ENCODE data around the gene RDM1.
A peak's percentile ranks its signal among the peaks of the same experiment; 100 is the strongest.

RDM1 gene

DNA sequence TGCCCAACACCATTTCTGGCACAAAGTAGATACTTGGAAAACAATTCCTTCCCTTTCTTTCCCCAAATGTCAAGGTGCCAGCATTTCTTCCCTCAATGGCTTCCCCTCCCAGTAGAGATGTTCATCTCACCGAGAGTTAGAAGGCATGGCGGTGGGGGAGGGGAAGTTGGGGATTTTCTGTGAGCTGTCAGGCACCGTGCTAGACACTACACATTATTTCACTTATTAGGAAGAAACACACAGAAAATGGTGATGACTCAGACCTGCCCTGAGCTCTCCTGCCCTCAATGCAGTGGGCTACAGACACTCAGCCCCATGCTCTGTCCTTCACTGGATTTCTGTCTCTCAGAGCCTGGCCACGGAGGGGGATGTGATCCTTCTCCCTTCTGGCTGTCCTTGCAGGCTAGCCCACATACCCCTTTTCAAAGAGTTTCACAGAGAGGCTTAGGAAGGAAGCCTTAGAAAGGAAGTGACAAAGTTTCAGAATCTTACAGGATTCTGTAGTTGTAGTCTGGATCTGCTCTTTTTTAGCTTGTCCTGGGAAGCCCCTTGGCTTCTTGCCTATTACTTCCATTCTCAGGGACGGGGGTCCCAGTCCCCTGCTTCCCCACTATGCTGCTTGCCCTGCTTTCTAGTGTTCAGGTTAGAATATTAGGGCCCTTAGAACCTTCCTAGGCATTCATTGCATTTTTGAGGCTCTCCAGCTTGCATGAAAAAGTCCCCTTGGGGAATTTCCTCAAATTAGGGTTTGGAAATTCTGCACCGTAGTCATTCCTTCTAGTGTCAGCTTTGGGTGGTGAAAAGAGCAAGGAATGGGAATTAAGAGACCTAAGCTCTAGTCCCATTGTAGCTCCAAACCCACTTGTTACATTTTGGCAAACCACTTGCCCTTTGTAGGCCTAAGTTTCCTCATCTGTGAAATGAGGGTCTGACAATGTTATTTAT, 38.2 kb downstream of the RDM1 start:
- Histone ChIP-seq H3K4me3 (replicated peaks; ENCODE audit: insufficient read depth, low read length) (no peak overlapping the region), H3K27me3 (ENCODE audit: insufficient read depth, poor library complexity, severe bottlenecking) (no peaks in the 10 kb centered on the region), H3K27ac (replicated peaks) (peak overlapping the region; percentile 36; the same call in 1 of the 2 replicates)
- TF ChIP-seq, protein P1, sequence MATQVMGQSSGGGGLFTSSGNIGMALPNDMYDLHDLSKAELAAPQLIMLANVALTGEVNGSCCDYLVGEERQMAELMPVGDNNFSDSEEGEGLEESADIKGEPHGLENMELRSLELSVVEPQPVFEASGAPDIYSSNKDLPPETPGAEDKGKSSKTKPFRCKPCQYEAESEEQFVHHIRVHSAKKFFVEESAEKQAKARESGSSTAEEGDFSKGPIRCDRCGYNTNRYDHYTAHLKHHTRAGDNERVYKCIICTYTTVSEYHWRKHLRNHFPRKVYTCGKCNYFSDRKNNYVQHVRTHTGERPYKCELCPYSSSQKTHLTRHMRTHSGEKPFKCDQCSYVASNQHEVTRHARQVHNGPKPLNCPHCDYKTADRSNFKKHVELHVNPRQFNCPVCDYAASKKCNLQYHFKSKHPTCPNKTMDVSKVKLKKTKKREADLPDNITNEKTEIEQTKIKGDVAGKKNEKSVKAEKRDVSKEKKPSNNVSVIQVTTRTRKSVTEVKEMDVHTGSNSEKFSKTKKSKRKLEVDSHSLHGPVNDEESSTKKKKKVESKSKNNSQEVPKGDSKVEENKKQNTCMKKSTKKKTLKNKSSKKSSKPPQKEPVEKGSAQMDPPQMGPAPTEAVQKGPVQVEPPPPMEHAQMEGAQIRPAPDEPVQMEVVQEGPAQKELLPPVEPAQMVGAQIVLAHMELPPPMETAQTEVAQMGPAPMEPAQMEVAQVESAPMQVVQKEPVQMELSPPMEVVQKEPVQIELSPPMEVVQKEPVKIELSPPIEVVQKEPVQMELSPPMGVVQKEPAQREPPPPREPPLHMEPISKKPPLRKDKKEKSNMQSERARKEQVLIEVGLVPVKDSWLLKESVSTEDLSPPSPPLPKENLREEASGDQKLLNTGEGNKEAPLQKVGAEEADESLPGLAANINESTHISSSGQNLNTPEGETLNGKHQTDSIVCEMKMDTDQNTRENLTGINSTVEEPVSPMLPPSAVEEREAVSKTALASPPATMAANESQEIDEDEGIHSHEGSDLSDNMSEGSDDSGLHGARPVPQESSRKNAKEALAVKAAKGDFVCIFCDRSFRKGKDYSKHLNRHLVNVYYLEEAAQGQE (IDR thresholded peaks at IDR 0.05; ENCODE audit: insufficient replicate concordance, low read depth), result no peak
- TF ChIP-seq GABPA (IDR thresholded peaks at IDR 0.05; ENCODE audit: low read depth) (no peak), POLR2AphosphoS5 (IDR thresholded peaks at IDR 0.05; ENCODE audit: low read depth) (no peak), SPI1 (IDR thresholded peaks at IDR 0.05; ENCODE audit: borderline replicate concordance, low read depth) (no peak)
- TF ChIP-seq, protein P2, sequence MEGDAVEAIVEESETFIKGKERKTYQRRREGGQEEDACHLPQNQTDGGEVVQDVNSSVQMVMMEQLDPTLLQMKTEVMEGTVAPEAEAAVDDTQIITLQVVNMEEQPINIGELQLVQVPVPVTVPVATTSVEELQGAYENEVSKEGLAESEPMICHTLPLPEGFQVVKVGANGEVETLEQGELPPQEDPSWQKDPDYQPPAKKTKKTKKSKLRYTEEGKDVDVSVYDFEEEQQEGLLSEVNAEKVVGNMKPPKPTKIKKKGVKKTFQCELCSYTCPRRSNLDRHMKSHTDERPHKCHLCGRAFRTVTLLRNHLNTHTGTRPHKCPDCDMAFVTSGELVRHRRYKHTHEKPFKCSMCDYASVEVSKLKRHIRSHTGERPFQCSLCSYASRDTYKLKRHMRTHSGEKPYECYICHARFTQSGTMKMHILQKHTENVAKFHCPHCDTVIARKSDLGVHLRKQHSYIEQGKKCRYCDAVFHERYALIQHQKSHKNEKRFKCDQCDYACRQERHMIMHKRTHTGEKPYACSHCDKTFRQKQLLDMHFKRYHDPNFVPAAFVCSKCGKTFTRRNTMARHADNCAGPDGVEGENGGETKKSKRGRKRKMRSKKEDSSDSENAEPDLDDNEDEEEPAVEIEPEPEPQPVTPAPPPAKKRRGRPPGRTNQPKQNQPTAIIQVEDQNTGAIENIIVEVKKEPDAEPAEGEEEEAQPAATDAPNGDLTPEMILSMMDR (IDR thresholded peaks at IDR 0.05; ENCODE audit: insufficient read depth, low read length), result no peak
- peak; percentile 17 to 68 for DNase-seq (ENCODE audit: low read depth in 1 of 2, low spot score in 1 of 2)

DNA sequence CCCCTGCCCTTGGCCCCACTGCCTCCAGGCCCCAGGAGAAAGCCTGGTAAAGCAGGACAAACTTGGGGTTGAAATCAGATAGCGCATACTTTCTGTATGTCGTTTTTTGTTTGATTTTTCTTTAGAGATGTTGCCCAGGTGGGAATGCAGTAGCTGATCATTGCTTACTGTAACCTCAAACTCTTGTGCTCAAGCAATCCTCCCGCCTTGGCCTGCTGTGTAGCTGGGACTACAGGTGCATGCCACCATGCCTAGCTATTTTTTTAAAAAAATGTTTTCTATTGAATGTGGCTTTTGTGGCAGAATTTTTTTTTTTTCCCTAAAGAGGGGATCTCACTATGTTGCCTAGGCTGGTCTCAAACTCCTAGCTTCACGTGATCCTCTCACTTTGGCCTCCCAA, 39.3 kb downstream of the RDM1 start:
- no peaks in the 10 kb centered on the region for H3K27me3 ChIP-seq (ENCODE audit: insufficient read depth, poor library complexity, severe bottlenecking)
- H3K4me3 ChIP-seq (replicated peaks; ENCODE audit: insufficient read depth, low read length), result no peak overlapping the region
- TF ChIP-seq POLR2AphosphoS5 (IDR thresholded peaks at IDR 0.05; ENCODE audit: low read depth) (no peak), SPI1 (IDR thresholded peaks at IDR 0.05; ENCODE audit: borderline replicate concordance, low read depth) (no peak), GABPA (IDR thresholded peaks at IDR 0.05; ENCODE audit: low read depth) (no peak)
- TF ChIP-seq, protein P1 (IDR thresholded peaks at IDR 0.05; ENCODE audit: insufficient replicate concordance, low read depth), result no peak
- TF ChIP-seq, protein P2 (IDR thresholded peaks at IDR 0.05; ENCODE audit: insufficient read depth, low read length), result no peak
- no peak for DNase-seq (ENCODE audit: low read depth in 1 of 2, low spot score in 1 of 2)
- no peak overlapping the region for H3K27ac ChIP-seq (replicated peaks)

DNA sequence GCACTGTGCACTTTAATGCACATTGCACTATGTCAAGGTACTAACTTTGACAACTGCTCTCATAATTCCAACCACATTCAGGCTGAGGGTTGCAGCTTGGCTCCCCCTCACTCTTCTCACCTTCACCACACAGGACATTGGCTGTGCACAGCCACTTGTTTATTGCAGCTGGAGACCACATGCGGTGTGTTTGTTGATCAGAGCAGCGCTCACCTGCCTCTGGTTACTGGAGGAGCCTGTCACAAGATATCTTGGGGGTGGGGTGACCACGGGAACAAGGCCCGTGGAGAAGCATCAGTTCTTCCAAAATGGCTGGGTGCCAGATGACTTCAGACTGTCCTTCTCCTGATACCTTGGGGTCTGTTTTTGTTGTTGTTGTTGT, 39.8 kb downstream of the RDM1 start:
- Histone ChIP-seq H3K27me3 (ENCODE audit: insufficient read depth, poor library complexity, severe bottlenecking) (no peaks in the 10 kb centered on the region), H3K27ac (replicated peaks) (no peak overlapping the region), H3K4me3 (replicated peaks; ENCODE audit: insufficient read depth, low read length) (no peak overlapping the region)
- TF ChIP-seq, protein P1 (IDR thresholded peaks at IDR 0.05; ENCODE audit: insufficient replicate concordance, low read depth), result no peak
- TF ChIP-seq POLR2AphosphoS5 (IDR thresholded peaks at IDR 0.05; ENCODE audit: low read depth) (no peak), SPI1 (IDR thresholded peaks at IDR 0.05; ENCODE audit: borderline replicate concordance, low read depth) (no peak), GABPA (IDR thresholded peaks at IDR 0.05; ENCODE audit: low read depth) (no peak)
- TF ChIP-seq, protein P2 (IDR thresholded peaks at IDR 0.05; ENCODE audit: insufficient read depth, low read length), result no peak
- DNase-seq (ENCODE audit: low read depth in 1 of 2, low spot score in 1 of 2), result no peak
